ENCODE results near the gene SSBP3. TPM values are rescaled to one million over a fixed set of nuclear protein-coding genes. Genes with fewer than 3 reads are reported as not detected.

Gene SSBP3
- total RNA-seq, 1 donor = 11.7 TPM

GRCh38 chr1:54400329-54400728, 5.9 kb downstream of the SSBP3 start:
- no peak overlapping the region for H3K4me3 ChIP-seq (ENCODE audit: low read depth, low read length)
- no peak for TF ChIP-seq CTCF (IDR thresholded peaks at IDR 0.05; ENCODE audit: insufficient read depth, low read length)
- DNase-seq (ENCODE audit: low read depth) = no peak

- no peak for TF ChIP-seq CTCF (IDR thresholded peaks at IDR 0.05; ENCODE audit: insufficient read depth, low read length)
- DNase-seq (ENCODE audit: low read depth) = no peak
Observed at GRCh38 chr1:54399765-54400164, 6.4 kb downstream of the SSBP3 start.

GRCh38 chr1:54398963-54399528, 7.1 kb downstream of the SSBP3 start:
- DNase-seq (ENCODE audit: low read depth) = no peak
- TF ChIP-seq CTCF (IDR thresholded peaks at IDR 0.05; ENCODE audit: insufficient read depth, low read length) = no peak
- H3K4me3 ChIP-seq (ENCODE audit: low read depth, low read length) = no peak overlapping the region

More at GRCh38 chr1:54399765-54400164, 6.4 kb downstream of the SSBP3 start:
- no peak overlapping the region for H3K4me3 ChIP-seq (ENCODE audit: low read depth, low read length)

GRCh38 chr1:54397980-54398379, 8.2 kb downstream of the SSBP3 start:
- no peak for DNase-seq (ENCODE audit: low read depth)
- no peak overlapping the region for H3K4me3 ChIP-seq (ENCODE audit: low read depth, low read length)
- TF ChIP-seq CTCF (IDR thresholded peaks at IDR 0.05; ENCODE audit: insufficient read depth, low read length) = no peak

- TF ChIP-seq CTCF (IDR thresholded peaks at IDR 0.05; ENCODE audit: insufficient read depth, low read length) = no peak
- DNase-seq (ENCODE audit: low read depth) = no peak
- no peak overlapping the region for H3K4me3 ChIP-seq (ENCODE audit: low read depth, low read length)
Observed at GRCh38 chr1:54397090-54397591, 9.1 kb downstream of the SSBP3 start.

GRCh38 chr1:54396261-54396933, 9.8 kb downstream of the SSBP3 start:
- no peak overlapping the region for H3K4me3 ChIP-seq (ENCODE audit: low read depth, low read length)
- TF ChIP-seq CTCF (IDR thresholded peaks at IDR 0.05; ENCODE audit: insufficient read depth, low read length) = no peak
- no peak for DNase-seq (ENCODE audit: low read depth)
